Panc1 (cell line): ENCODE results near the gene VAPA. TPM values are rescaled to one million over a fixed set of nuclear protein-coding genes. Genes with fewer than 3 reads are reported as not detected.

Experiments used
- ATAC-seq: fragments of 200-7000 bp; cut with Tn5 transposase; 2 replicates; pipeline ENCODE4 v1.9.1; 2020; ENCODE audit warnings: mild to moderate bottlenecking, moderate library complexity
- BruUV-seq: library from RNA; stranded (reverse); fragments of 400-500 nt; replicated peaks from 2 replicates; lab custom pipeline; 2021; lab: Mats Ljungman, UMichigan
- CTCF ChIA-PET: fragments of 300-600 bp; sonication (Branson Sonifier 250); formaldehyde crosslinking; loops from one replicate; lab custom pipeline; 2022; ENCODE audit warnings: antibody characterized with exemption; lab: Charles Lee
- POLR2A ChIA-PET: fragments of 300-600 bp; sonication (Branson Sonifier 250); formaldehyde crosslinking; loops from one replicate; lab custom pipeline; 2022; ENCODE audit warnings: antibody characterized with exemption; lab: Charles Lee
- DNase-seq: peaks from one replicate; pipeline ENCODE4 v3.0.0-alpha.2; 2010; ENCODE audit warnings: low read depth, low spot score
- H3K27ac ChIP-seq: 2 replicates; pipeline ENCODE4 v1.5.1; 2011; ENCODE audit warnings: mild to moderate bottlenecking, low read length, inconsistent platforms
- H3K27me3 ChIP-seq: fragments of 200-500 bp; sonication (Bioruptor generic); 2 replicates; pipeline ENCODE4 v1.6.0; 2014; ENCODE audit warnings: low read length, inconsistent platforms; ENCODE audit not compliant: control insufficient read depth, insufficient read depth
- H3K36me3 ChIP-seq: fragments of 200-500 bp; sonication (Bioruptor generic); 2 replicates; pipeline ENCODE4 v1.5.1; 2014; ENCODE audit warnings: inconsistent platforms, mild to moderate bottlenecking, low read length, moderate library complexity; ENCODE audit not compliant: control insufficient read depth, insufficient read depth
- H3K4me1 ChIP-seq: 2 replicates; pipeline ENCODE4 v1.5.1; 2011; ENCODE audit warnings: inconsistent platforms, mild to moderate bottlenecking, low read length, moderate library complexity; ENCODE audit not compliant: control insufficient read depth, insufficient read depth
- H3K4me3 ChIP-seq, 2 experiments: 2 replicates each; pipeline ENCODE4 v1.5.1; 2011 to 2012; ENCODE audit warnings: low read depth in 2 of 2, low read length in 2 of 2, mild to moderate bottlenecking in 2 of 2, inconsistent platforms in 1 of 2, moderate library complexity in 1 of 2
- H3K9me3 ChIP-seq: fragments of 200-500 bp; sonication (Bioruptor generic); 2 replicates; pipeline ENCODE4 v1.5.1; 2014; ENCODE audit warnings: low read depth, mild to moderate bottlenecking, inconsistent platforms, low read length, moderate library complexity; ENCODE audit not compliant: control insufficient read depth, insufficient read depth
- POLR2AphosphoS5 ChIP-seq: IDR thresholded peaks from 2 replicates; pipeline ENCODE4 v1.6.1; 2012; ENCODE audit warnings: mild to moderate bottlenecking, low read depth, low read length, moderate library complexity
- SIN3A ChIP-seq: IDR thresholded peaks from 2 replicates; pipeline ENCODE4 v1.6.1; 2012; ENCODE audit warnings: low read depth, mild to moderate bottlenecking, low read length, moderate library complexity, borderline replicate concordance; ENCODE audit not compliant: insufficient read depth
- TCF7L2 ChIP-seq: IDR thresholded peaks from 2 replicates; pipeline ENCODE4 v1.6.1; 2011; ENCODE audit warnings: mild to moderate bottlenecking, low read depth, low read length, inconsistent platforms
- in situ Hi-C: cut with HindIII; loops from 2 replicates; pipeline ENCODE4 v1.10.0; 2016; ENCODE audit warnings: low sequenced_read_pairs, low pct_unique_long_range_greater_than_20kb
- intact Hi-C: fragments of 100-400 bp; cut with micrococcal nuclease; formaldehyde crosslinking; loops from one replicate; pipeline ENCODE4 v1.10.0; 2022; ENCODE audit not compliant: unreplicated experiment
- total RNA-seq: library from RNA; stranded (reverse); gene quantifications from one replicate; pipeline ENCODE4 v1.2.1, GENCODE V29; 2021; ENCODE audit not compliant: unreplicated experiment
- TF ChIP-seq, protein P1 (sequence below), 2 experiments: IDR thresholded peaks; 2 replicates each; pipeline ENCODE4 v1.6.1; 2011 to 2012; ENCODE audit warnings: low read depth in 2 of 2, control low read depth in 1 of 2, low read length in 1 of 2, mild to moderate bottlenecking in 1 of 2, moderate library complexity in 1 of 2; ENCODE audit not compliant: insufficient read depth in 1 of 2
- TF ChIP-seq, protein P2 (sequence below): fragments of 450-650 bp; IDR thresholded peaks from 2 replicates; pipeline ENCODE4 v1.5.1; 2017; ENCODE audit warnings: mild to moderate bottlenecking

The VAPA gene
- total RNA-seq, 1 experiment from 2014 or later: 228 TPM

DNA sequence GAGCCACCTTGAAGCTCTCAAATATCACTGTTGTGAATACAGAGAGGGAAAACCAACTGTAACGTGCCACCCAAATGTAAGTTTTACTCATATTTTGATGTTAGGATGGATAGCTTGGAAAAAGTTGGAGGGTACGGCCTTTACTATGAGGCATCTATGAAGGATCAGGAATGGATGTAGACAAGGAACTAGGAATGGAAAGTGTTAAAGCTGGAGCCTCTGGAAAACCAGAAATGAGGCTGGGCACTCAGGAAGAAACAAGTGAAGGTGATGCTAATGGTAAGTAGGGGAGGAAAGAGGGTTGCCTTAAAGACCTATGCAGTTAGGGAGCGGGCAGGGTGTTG is 27.8 kb upstream of the VAPA start:
- in situ Hi-C loops (no loop called here), intact Hi-C loops (no loop called here)
- TF ChIP-seq TCF7L2 (no peak), POLR2AphosphoS5 (no peak), SIN3A (no peak)
- TF ChIP-seq, protein P1, sequence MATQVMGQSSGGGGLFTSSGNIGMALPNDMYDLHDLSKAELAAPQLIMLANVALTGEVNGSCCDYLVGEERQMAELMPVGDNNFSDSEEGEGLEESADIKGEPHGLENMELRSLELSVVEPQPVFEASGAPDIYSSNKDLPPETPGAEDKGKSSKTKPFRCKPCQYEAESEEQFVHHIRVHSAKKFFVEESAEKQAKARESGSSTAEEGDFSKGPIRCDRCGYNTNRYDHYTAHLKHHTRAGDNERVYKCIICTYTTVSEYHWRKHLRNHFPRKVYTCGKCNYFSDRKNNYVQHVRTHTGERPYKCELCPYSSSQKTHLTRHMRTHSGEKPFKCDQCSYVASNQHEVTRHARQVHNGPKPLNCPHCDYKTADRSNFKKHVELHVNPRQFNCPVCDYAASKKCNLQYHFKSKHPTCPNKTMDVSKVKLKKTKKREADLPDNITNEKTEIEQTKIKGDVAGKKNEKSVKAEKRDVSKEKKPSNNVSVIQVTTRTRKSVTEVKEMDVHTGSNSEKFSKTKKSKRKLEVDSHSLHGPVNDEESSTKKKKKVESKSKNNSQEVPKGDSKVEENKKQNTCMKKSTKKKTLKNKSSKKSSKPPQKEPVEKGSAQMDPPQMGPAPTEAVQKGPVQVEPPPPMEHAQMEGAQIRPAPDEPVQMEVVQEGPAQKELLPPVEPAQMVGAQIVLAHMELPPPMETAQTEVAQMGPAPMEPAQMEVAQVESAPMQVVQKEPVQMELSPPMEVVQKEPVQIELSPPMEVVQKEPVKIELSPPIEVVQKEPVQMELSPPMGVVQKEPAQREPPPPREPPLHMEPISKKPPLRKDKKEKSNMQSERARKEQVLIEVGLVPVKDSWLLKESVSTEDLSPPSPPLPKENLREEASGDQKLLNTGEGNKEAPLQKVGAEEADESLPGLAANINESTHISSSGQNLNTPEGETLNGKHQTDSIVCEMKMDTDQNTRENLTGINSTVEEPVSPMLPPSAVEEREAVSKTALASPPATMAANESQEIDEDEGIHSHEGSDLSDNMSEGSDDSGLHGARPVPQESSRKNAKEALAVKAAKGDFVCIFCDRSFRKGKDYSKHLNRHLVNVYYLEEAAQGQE (IDR thresholded peaks at IDR 0.05; ENCODE audit: insufficient read depth in 1 of 2, low read depth in 2 of 2, low read length in 1 of 2): no peak
- TF ChIP-seq, protein P2, sequence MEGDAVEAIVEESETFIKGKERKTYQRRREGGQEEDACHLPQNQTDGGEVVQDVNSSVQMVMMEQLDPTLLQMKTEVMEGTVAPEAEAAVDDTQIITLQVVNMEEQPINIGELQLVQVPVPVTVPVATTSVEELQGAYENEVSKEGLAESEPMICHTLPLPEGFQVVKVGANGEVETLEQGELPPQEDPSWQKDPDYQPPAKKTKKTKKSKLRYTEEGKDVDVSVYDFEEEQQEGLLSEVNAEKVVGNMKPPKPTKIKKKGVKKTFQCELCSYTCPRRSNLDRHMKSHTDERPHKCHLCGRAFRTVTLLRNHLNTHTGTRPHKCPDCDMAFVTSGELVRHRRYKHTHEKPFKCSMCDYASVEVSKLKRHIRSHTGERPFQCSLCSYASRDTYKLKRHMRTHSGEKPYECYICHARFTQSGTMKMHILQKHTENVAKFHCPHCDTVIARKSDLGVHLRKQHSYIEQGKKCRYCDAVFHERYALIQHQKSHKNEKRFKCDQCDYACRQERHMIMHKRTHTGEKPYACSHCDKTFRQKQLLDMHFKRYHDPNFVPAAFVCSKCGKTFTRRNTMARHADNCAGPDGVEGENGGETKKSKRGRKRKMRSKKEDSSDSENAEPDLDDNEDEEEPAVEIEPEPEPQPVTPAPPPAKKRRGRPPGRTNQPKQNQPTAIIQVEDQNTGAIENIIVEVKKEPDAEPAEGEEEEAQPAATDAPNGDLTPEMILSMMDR: no peak
- BruUV-seq: no TSS peak
- Histone ChIP-seq H3K27me3 (no peaks in the 10 kb centered on the region), H3K4me1 (no peaks in the 10 kb centered on the region), H3K36me3 (no peaks in the 10 kb centered on the region), H3K27ac (no peak overlapping the region), H3K4me3 (no peak overlapping the region), H3K9me3 (no peaks in the 10 kb centered on the region)
- CTCF ChIA-PET: no interaction called here
- DNase-seq (no peak), ATAC-seq (no peak)
- POLR2A ChIA-PET: no interaction called here

DNA sequence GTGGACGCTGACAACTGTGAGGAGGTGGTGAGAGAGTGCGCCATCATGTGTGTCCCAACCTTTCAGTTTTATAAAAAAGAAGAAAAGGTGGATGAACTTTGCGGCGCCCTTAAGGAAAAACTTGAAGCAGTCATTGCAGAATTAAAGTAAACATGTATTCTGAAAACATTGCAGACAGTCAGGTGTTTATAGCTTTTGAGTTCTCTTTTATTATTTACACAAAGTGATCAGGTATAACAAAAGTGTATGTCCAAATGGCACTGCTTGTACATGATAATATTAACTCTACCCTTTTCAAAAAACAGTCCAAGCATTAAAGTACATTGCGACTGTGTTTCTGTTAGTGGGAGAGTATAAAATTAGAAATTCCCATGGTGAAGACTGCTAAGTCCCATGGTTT is 25.8 kb upstream of the VAPA start:
- in situ Hi-C loops (no loop called here), intact Hi-C loops (no loop called here)
- no TSS peak for BruUV-seq
- POLR2A ChIA-PET: no interaction called here
- DNase-seq (no peak), ATAC-seq (no peak)
- Histone ChIP-seq H3K27ac (no peak overlapping the region), H3K4me3 (no peak overlapping the region), H3K4me1 (no peaks in the 10 kb centered on the region), H3K9me3 (no peaks in the 10 kb centered on the region), H3K36me3 (no peaks in the 10 kb centered on the region), H3K27me3 (no peaks in the 10 kb centered on the region)
- no peak for TF ChIP-seq POLR2AphosphoS5
- no peak for TF ChIP-seq SIN3A
- CTCF ChIA-PET: no interaction called here

DNA sequence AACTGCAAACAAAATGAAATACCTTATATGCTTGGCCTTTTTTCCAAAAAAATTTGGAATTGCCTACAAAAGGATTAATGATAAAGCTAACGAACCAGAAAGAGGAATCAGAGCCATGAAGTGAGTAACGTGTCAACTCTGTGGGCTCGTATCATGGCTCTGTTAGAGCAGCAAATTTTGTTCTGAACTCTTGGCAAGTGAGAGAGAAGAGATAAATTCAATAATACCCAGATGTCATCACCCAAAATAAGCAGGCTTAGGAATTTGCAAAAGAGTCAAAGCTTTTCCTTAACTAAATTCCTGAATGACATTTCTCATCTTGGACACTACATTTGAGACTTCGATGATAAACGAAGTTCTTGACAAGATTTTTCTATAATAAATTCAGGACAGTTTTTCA is 23.6 kb upstream of the VAPA start:
- Histone ChIP-seq H3K4me3 (no peak overlapping the region), H3K27ac (no peak overlapping the region), H3K27me3 (no peaks in the 10 kb centered on the region), H3K4me1 (no peaks in the 10 kb centered on the region), H3K36me3 (no peaks in the 10 kb centered on the region), H3K9me3 (no peaks in the 10 kb centered on the region)
- TF ChIP-seq POLR2AphosphoS5 (no peak), SIN3A (no peak), TCF7L2 (no peak)
- TF ChIP-seq, protein P2: no peak
- TF ChIP-seq, protein P1 (IDR thresholded peaks at IDR 0.05; ENCODE audit: insufficient read depth in 1 of 2, low read depth in 2 of 2, low read length in 1 of 2): no peak
- no peak for ATAC-seq
- POLR2A ChIA-PET: no interaction called here
- DNase-seq: no peak
- in situ Hi-C loops (no loop called here), intact Hi-C loops (no loop called here)
- BruUV-seq: no TSS peak
- CTCF ChIA-PET: no interaction called here
